Lung (tissue), 12 donors: ENCODE data around the gene CYSRT1. TPM values are rescaled to one million over a fixed set of nuclear protein-coding genes. Genes with fewer than 3 reads are reported as not detected.

Source experiments
- ATAC-seq: fragments of 200-7000 bp; cut with Tn5 transposase; one replicate; pipeline ENCODE4 v1.9.1; 2020; ENCODE audit warnings: moderate number of reproducible peaks; ENCODE audit not compliant: insufficient read depth, low FRiP score
- DNase-seq, 3 donors: peaks; one replicate each; pipeline ENCODE4 v3.0.0-alpha.2; 2013 to 2017
- H3K27ac ChIP-seq, 2 donors: one replicate each; pipeline ENCODE4 v1.5.1; 2013; ENCODE audit warnings: mild to moderate bottlenecking in 2 of 2, moderate library complexity in 2 of 2, control low read depth in 1 of 2, inconsistent platforms in 1 of 2, low read depth in 1 of 2, low read length in 1 of 2
- H3K27me3 ChIP-seq, 3 donors: one replicate each; pipeline ENCODE4 v1.5.1; 2013; ENCODE audit warnings: low read length in 2 of 3; ENCODE audit not compliant: control insufficient read depth in 3 of 3, insufficient read depth in 3 of 3
- H3K36me3 ChIP-seq, 4 donors: one replicate each; pipeline ENCODE4 v1.5.1; 2013; ENCODE audit warnings: low read length in 4 of 4, mild to moderate bottlenecking in 1 of 4, moderate library complexity in 1 of 4; ENCODE audit not compliant: control insufficient read depth in 4 of 4, insufficient read depth in 4 of 4
- H3K4me1 ChIP-seq, 5 donors: one replicate each; pipeline ENCODE4 v1.5.1; 2013; ENCODE audit warnings: low read length in 5 of 5, mild to moderate bottlenecking in 2 of 5, moderate library complexity in 1 of 5; ENCODE audit not compliant: control insufficient read depth in 5 of 5, insufficient read depth in 5 of 5
- H3K4me3 ChIP-seq: one replicate; pipeline ENCODE4 v1.5.1; 2013; ENCODE audit warnings: mild to moderate bottlenecking, control low read depth, moderate library complexity
- H3K9ac ChIP-seq, 2 donors: one replicate each; pipeline ENCODE4 v1.5.1; 2013; ENCODE audit warnings: low read length in 2 of 2, control low read depth in 1 of 2; ENCODE audit not compliant: insufficient read depth in 1 of 2
- H3K9me3 ChIP-seq, 4 donors: one replicate each; pipeline ENCODE4 v1.5.1; 2013; ENCODE audit warnings: low read length in 3 of 4, mild to moderate bottlenecking in 1 of 4, moderate library complexity in 1 of 4; ENCODE audit not compliant: control insufficient read depth in 4 of 4, insufficient read depth in 3 of 4
- CTCF ChIP-seq: IDR thresholded peaks from 2 replicates; pipeline ENCODE4 v1.5.1; 2012; ENCODE audit warnings: mild to moderate bottlenecking; ENCODE audit errors: control extremely low read depth, extremely low read depth
- WGBS, 2 donors: extraction: QIAGEN DNeasy Blood & Tissue Kit; methylation state at CpG; one replicate each; pipeline ENCODE4 v1.1.7; 2013; 5-methylcytosine and 5-hydroxymethylcytosine counted together
- polyA plus RNA-seq, 2 donors: library from polyadenylated mRNA; stranded (reverse); fragments of 200-250 nt; gene quantifications; one replicate each; pipeline ENCODE4 v1.2.1, GENCODE V29; 2013
- total RNA-seq, 2 donors: library from RNA; depleted of rRNA in 1 of 2; stranded (reverse); fragments of >200 nt in 1 of 2; gene quantifications; one replicate each; pipeline ENCODE4 v1.2.1, GENCODE V29; 2014 to 2021
- donor health status: control.
- donor health status: control.
- donor health status: Bipolar disorder and iron deficiency.
- donor health status: healthy.
- donor health status: DM: yes; HTN: yes; CAD: no.

Gene CYSRT1
- total and polyA plus RNA-seq, 4 donors, result 0.70 to 2.7 (median 0.92) TPM; not detected in 1

- H3K36me3 ChIP-seq, result peaks cover 5 to 19% (median 11%) of the 10 kb centered on the region in 4 donors
- H3K9me3 ChIP-seq, result no peaks in the 10 kb centered on the region
- ATAC-seq (no peak), DNase-seq (no peak)
- H3K27ac ChIP-seq, result no peak overlapping the region
- no peak for TF ChIP-seq CTCF
- no peak overlapping the region for H3K9ac ChIP-seq
- H3K4me3 ChIP-seq, result no peak overlapping the region
- H3K27me3 ChIP-seq, result no peaks in the 10 kb centered on the region
- H3K4me1 ChIP-seq, result peaks cover 3 to 34% (median 9%) of the 10 kb centered on the region in 5 donors
- WGBS, 2 donors, result 91 to 93% methylated on average over 38 to 39 of the region's 39 CpGs
Observed at GRCh38 chr9:137272241-137273094, 47.5 kb downstream of the CYSRT1 start.

- DNase-seq, result no peak
- Histone ChIP-seq H3K4me1 (peaks cover 3 to 31% (median 5%) of the 10 kb centered on the region in 5 donors), H3K27me3 (no peaks in the 10 kb centered on the region), H3K9me3 (no peaks in the 10 kb centered on the region), H3K27ac (no peak overlapping the region), H3K36me3 (peaks cover 5 to 19% (median 10%) of the 10 kb centered on the region in 4 donors), H3K9ac (no peak overlapping the region), H3K4me3 (no peak overlapping the region)
- 84 to 91% methylated on average over 13 of the region's 13 CpGs for WGBS, 2 donors
- no peak for ATAC-seq
- TF ChIP-seq CTCF, result no peak
Observed at GRCh38 chr9:137273095-137273490, 48.1 kb downstream of the CYSRT1 start.

- H3K27ac ChIP-seq, result peak overlapping the region in 1 of 2 donors; percentile 69
- no peak for ATAC-seq
Observed at GRCh38 chr9:137273611-137274320, 48.8 kb downstream of the CYSRT1 start.

More at GRCh38 chr9:137273611-137274320, 48.8 kb downstream of the CYSRT1 start:
- no peak overlapping the region for H3K4me3 ChIP-seq
- no peaks in the 10 kb centered on the region for H3K9me3 ChIP-seq
- no peaks in the 10 kb centered on the region for H3K27me3 ChIP-seq
- 77 to 81% methylated on average over 15 of the region's 15 CpGs for WGBS, 2 donors
- DNase-seq, result no peak
- no peak overlapping the region for H3K9ac ChIP-seq
- peaks cover 3 to 31% (median 4%) of the 10 kb centered on the region in 5 donors for H3K4me1 ChIP-seq
- TF ChIP-seq CTCF, result no peak
- H3K36me3 ChIP-seq, result peaks cover 5 to 19% (median 10%) of the 10 kb centered on the region in 4 donors
